GM18861 (cell line): ENCODE data around the gene RIN1.

Source experiments
- ATAC-seq: cut with Tn5 transposase; IDR thresholded peaks from one replicate; pipeline ENCODE4 v1.9.1; 2021; ENCODE audit not compliant: unreplicated experiment

Gene RIN1

GRCh38 chr11:66297610-66298009, 38.6 kb downstream of the RIN1 start:
- ATAC-seq: no peak

DNA sequence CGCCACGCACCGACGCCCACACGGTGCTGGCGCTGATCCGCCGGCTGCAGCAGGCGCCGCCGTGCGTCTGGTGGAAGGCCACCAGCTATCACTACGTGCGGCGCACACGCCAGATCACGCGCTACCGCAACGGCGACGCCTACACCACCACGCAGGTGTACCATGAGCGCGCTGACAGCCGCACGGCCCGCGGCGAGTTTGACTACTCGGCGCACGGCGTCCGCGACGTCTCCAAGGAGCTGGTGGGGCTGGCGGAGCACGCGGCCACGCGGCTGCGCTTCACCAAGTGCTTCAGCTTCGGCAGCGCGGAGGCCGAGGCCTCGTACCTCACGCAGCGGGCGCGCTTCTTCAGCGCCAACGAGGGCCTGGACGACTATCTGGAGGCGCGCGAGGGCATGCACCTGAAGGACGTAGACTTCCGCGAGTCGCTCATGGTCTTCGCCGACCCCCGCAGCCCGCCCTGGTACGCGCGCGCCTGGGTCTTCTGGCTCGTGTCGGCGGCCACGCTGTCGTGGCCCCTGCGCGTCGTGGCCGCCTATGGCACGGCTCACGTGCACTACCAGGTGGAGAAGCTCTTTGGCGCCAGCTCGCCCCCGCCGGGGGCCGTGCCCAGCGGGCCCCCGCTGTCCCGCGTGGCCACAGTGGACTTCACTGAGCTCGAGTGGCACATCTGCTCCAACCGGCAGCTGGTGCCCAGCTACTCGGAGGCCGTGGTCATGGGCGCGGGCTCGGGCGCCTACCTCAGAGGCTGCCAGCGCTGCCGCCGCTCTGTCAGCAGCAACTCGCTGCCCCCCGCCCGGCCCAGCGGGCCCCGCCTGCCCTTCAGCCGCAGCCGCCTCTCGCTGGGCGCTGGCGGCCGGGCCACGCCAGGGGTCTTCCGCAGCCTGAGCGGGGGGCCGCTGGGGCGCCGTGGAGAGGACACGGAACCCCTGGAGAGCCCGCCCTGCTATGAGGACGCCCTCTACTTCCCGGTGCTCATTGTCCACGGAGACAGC, 41.3 kb downstream of the RIN1 start:
- no peak for ATAC-seq

DNA sequence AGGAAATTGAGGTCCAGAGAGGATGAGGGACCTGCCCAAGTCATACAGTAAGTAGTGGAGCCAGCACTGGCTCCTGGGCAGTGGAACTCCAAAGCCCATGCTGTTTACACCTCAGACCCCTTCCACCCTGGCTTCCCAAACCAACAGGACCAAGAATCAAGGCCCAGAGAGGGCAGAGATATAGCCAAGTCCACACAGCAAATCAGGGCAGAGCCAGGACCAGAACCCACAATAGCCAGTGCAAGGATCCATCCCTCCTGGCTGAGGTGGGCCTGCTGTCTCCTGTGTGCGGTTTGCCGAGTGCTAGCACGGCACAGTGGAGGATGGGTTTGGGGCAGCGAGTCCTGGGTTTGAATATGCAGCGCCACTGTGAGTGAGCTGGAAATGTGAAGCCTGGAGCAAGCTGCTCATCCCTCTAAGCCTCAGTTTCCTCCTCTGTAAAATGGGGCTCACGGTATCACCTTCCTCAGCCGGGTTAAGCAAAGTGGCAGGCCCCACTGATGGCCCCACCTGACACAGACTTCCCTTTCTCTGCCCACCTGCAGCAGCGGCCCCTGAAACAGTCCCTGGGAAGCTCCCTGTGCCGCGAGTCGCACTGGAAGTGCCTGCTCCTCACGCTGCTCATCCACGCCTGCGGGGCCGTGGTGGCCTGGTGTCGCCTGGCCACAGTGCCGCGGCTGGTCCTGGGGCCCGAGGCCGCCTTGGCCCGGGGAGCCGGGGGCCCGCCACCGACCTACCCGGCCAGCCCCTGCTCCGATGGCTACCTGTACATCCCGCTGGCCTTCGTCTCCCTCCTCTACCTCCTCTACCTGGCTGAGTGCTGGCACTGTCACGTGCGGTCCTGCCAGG, 42.2 kb downstream of the RIN1 start:
- no peak for ATAC-seq

DNA sequence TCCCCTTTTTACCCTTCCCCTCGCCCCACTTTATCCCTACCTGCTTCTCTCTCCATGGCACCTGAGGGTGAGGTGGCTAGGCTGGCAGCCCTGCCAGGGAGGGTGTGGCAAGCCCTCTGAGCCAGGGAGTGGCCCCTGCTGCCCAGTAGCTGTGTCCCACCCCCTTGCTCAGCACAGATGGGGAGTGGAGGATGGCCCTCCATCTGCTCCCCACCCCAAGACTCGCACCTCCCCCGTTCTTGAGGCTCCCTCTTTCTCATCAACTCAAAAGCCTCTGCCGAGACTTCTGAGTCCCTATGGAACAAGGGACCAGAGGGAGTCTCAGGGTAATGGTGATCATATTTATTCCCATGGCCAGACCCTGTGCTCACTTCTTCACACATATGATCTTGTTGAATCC, 42.9 kb downstream of the RIN1 start:
- ATAC-seq: no peak

DNA sequence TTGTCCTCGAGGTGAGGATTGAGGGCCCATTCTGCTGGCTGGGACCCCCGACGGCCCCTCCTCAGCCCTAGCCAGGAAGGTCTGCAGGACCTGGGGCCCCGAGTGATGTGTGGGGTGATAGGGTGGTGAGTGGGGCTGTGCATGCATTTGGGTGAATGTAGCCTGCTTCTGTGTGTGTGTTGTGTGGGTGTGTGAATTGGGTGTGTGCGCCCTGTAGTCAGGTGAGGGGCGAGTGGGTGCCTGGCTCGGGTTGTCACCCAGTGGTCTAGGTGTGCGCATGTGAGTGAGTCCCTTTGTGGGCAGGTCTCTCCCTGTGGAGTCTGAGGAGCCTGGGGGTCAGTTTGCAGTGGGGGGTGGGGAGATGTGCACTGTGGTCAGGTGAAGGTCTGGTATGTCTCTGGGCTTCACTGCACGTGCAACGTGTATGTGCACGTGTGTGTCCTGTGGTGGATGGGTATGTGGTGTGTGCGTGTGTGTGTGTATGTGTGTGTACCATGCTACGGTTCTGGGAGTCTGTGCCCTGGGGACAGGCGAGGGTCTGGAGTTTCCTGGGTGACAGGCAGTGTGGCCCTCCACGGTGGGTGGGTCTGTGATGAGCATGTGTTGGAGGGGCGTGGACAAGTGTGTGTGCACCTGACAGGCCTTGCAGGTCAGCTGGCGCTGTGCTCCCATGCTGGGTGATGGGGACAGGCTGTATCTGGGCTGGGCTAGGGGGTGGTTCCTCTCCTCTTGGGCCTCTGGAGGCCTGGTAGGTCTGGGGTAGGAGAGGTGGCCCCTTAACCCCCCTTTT, 43.5 kb downstream of the RIN1 start:
- ATAC-seq: no peak

GRCh38 chr11:66291706-66292542, 44.3 kb downstream of the RIN1 start, which contains the start of gene TMEM151A:
TMEM151A (plus strand) TSS chr11:66291894; CDS start chr11:66292014, 120 bp downstream.
- ATAC-seq: no peak

DNA sequence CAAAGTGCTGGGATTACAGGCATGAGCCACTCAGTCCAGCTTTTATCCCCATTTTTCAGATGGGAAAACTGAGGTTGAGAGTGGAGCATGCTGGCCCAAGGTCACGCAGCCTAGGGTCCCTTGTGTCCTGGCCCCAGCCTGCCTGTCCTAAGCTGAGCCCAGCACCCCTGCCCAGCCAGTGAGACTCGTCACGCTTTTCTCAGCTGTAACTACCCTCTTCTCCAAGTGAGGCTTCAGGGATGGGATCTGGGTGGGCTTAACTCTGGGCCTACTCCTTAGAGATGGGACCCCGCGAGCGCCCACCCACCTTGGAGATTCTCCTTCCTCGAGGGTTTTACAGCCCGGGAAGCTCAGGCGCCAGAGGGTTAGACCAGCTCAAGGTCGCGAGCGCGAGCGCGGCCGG, 44.9 kb downstream of the RIN1 start:
- no peak for ATAC-seq

DNA sequence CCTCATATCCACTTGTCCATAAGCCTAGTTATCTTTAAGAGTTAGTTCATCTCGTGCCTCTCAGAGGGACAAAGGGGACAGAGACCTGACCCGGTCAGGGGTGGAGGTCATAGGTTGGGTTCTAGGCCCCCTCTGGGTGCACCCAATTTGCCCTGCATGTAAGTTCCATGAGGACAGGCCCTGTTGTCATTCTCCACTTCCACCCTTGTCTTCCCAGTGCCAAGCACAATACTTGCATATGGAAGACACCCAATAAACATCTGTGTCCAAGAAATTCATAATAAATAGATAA, 46.0 kb downstream of the RIN1 start:
- ATAC-seq: no peak

DNA sequence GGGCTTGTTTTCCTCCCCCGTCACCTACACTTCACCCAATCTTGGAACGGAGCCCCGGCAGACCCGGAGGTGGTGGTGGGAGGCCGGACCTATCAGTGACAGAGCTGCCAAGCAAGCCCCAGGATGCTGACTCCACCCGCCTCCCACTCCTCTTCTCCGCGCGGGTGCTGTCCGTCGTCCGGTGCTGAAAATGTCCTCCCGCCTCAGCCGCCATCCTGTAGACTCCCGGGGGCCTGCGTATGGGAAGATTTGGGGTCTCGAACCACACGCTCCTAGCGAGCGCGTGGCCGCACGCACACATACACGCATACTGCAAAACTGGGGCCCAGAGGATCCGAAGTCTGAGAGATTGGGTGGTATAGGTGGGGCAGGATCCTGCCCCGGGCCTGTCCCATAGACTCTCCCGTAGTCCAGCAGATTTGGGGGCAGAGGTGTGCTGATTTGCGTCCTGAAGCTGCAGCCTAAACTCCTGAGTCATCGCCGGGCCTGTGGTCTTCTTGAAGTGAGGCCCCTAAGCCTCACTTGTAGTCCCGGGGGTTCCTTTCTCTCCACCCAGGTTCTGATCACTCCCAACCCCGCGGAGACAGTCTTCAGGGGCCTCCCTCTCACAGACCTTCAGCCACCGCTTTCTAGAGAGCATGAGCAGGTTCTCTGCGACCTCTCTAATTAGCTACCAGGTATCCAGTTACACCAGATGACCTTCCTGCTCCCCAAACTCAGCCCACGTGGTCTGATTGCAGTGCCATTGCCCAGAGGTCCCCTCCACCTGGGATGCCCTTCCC, 46.5 kb downstream of the RIN1 start:
- peak; percentile 13 for ATAC-seq

- ATAC-seq: peak; percentile 86
These were observed 47.3 kb downstream of the RIN1 start, which contains the start of gene YIF1A for GRCh38 chr11:66288671-66289547. YIF1A (minus strand) TSS chr11:66289143; CDS start chr11:66288985, 158 bp downstream.

DNA sequence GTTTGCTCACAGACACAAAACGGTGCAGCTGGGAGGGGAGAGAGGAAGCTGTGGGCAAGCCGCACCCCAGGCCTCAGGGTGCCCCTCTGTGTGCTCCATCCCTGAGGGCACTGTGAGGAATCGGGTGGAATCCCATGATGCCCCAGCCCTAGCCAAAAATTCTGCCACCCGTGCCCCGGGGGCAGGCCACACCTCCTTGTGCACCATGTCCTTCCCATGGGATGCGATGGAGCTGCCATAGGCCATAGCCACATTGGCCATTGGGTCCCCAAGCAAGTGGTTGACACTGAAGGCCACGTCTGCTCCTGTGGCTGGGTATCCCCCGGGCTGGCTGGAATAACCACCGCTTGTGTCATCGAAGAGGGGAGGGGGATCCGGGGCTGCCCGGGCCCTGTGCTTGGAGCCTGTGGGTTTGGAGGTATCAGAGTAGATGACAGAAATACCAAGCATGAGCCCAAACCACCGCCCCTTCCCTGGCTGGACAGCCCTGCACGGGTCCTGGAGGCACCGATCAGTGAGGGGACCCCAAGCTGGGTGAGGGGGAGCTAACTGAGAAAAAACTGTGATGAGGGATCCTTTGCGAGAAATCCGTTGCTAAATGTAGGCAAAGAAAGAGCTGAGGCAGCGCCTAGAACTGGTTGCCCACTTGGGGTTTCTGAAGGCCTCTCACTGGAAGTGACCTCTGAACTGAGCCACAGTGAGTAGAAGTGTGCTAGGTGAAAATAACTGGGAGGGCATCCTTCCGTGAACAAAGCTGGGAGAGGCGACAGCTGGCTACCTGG, 48.2 kb downstream of the RIN1 start:
- ATAC-seq: no peak

DNA sequence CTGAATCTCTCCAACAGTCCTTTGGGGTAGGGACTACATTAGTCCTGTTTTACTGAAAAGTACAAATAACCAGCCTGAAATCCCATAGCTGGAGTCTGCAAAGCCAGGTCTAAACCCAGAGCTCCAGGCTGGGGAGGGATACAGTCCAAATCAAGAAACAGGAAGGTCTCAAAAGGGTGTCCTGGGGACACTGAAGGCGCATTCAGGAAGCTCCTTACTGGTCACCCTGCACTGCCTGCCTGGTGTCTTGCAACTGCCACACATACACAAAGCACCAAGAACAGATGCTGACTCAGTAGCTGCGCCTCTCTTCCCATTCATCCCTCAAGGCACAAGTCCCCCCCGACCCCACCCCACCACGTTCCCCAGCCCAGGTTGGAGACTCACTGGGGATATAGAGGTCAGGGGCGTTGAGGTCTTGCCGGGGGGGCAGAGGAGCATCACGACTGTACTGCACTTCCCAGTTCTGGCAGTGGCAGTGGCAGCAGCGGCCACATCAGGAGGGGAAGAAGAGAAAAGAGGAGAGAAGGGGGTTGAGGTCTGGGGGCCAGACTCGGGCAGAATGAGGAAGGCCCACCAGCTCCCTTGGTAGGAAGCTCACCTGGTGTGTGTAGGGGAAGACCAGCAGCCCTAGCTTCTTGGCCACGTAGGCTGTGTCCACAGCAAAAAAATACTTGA, 48.9 kb downstream of the RIN1 start:
- ATAC-seq: no peak

DNA sequence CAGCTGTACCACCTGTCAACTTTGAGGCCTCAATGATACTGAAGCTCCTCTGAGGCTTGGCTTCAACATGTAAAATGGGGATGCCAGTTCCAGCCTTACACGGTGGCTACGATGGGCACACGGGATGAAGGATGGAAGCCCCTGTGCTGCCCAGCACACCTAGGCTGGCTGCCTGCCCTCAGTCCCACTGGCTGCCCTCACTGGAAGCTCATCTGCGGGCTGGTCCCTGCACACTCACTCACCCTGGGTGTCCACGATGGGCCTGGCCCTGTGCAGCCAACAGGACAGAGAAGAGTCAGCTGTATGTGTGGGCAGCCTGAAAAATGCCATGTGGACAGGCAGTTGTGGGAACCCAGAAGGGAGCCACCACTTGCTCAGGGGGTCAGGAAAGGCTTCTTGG, 49.5 kb downstream of the RIN1 start:
- no peak for ATAC-seq

DNA sequence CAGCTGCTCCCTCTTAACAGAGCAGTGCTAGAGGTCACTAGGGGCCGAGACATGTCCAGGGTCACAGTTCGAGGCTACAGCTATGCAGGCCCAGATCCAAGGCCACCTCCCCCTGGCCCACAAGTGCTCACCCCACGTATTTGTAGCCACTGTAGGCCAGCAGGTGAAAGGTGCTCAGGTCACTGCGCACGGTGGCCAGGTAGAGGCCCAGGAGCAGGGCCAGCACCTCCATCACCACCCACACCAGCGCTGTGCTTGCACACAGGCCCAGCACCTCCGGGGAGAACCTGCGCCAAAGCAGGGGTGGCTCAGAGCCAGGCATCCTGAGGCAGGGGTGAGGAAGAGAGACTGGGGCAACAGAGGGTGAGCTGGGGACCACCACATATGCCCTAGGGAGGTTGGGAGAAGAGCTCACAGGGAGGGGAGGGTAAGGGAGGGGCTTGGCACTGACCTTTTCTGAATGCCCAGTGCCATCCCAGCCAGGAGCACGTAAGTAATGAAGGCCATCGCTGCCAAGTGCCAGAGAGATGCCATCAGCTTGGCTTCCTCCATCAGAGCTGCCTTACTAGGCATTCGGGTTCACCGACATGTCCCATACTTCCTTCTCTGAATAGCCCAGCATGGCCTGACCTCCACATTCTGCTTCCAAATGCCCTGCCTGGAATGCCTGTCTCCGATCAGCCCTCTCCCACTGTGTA, 50.8 kb downstream of the RIN1 start:
- no peak for ATAC-seq

- ATAC-seq: no peak
These were observed 51.6 kb downstream of the RIN1 start for GRCh38 chr11:66284526-66285078.

DNA sequence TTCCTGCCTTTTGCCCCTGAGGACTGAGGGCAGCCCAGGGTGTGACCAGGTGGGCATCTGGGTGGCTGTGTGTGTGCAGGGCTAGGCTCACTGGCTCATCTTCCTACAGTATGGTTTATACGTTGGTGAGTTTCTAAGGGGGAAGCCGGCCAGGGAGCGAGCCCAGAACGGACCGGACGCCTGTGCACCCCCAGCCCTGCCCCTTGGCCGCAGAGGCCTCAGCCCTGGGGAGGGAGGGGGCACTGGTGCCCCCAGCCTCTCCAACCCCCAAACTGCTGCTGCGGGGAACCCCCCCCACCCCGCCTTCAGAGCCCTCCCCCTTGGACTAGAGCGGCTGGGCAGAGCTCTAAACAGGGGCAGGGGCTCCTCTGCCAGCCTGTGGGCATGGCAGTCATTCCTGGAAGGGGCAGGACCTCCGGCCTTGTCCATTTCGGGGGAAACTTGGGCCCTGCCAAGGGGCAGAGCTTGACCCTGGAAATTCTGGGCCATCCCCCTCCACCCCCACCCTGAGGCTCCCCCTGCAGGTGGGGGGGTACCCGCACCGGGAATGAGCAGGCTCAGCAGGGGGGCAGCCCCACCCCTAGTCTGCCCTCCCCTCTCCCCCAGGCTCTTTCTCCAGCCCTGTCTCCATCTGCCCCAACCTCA, 52.7 kb downstream of the RIN1 start:
- no peak for ATAC-seq
